Panc1 (cell line): ENCODE data around the gene SKP1. TPM values are rescaled to one million over a fixed set of nuclear protein-coding genes. Genes with fewer than 3 reads are reported as not detected.
"Not testable (repeated sequence)": the region's sequence is repeated elsewhere in the genome, so short reads cannot be mapped to it uniquely, and the experiment has no call there.

Experiments used
- ATAC-seq: fragments of 200-7000 bp; cut with Tn5 transposase; 2 replicates; pipeline ENCODE4 v1.9.1; 2020; ENCODE audit warnings: mild to moderate bottlenecking, moderate library complexity
- BruUV-seq: library from RNA; stranded (reverse); fragments of 400-500 nt; replicated peaks from 2 replicates; lab custom pipeline; 2021; lab: Mats Ljungman, UMichigan
- CTCF ChIA-PET: fragments of 300-600 bp; sonication (Branson Sonifier 250); formaldehyde crosslinking; loops from one replicate; lab custom pipeline; 2022; ENCODE audit warnings: antibody characterized with exemption; lab: Charles Lee
- POLR2A ChIA-PET: fragments of 300-600 bp; sonication (Branson Sonifier 250); formaldehyde crosslinking; loops from one replicate; lab custom pipeline; 2022; ENCODE audit warnings: antibody characterized with exemption; lab: Charles Lee
- DNase-seq: peaks from one replicate; pipeline ENCODE4 v3.0.0-alpha.2; 2010; ENCODE audit warnings: low read depth, low spot score
- H3K27ac ChIP-seq: 2 replicates; pipeline ENCODE4 v1.5.1; 2011; ENCODE audit warnings: mild to moderate bottlenecking, low read length, inconsistent platforms
- H3K27me3 ChIP-seq: fragments of 200-500 bp; sonication (Bioruptor generic); 2 replicates; pipeline ENCODE4 v1.6.0; 2014; ENCODE audit warnings: low read length, inconsistent platforms; ENCODE audit not compliant: control insufficient read depth, insufficient read depth
- H3K36me3 ChIP-seq: fragments of 200-500 bp; sonication (Bioruptor generic); 2 replicates; pipeline ENCODE4 v1.5.1; 2014; ENCODE audit warnings: inconsistent platforms, mild to moderate bottlenecking, low read length, moderate library complexity; ENCODE audit not compliant: control insufficient read depth, insufficient read depth
- H3K4me1 ChIP-seq: 2 replicates; pipeline ENCODE4 v1.5.1; 2011; ENCODE audit warnings: inconsistent platforms, mild to moderate bottlenecking, low read length, moderate library complexity; ENCODE audit not compliant: control insufficient read depth, insufficient read depth
- H3K4me3 ChIP-seq, 2 experiments: 2 replicates each; pipeline ENCODE4 v1.5.1; 2011 to 2012; ENCODE audit warnings: low read depth in 2 of 2, low read length in 2 of 2, mild to moderate bottlenecking in 2 of 2, inconsistent platforms in 1 of 2, moderate library complexity in 1 of 2
- H3K9me3 ChIP-seq: fragments of 200-500 bp; sonication (Bioruptor generic); 2 replicates; pipeline ENCODE4 v1.5.1; 2014; ENCODE audit warnings: low read depth, mild to moderate bottlenecking, inconsistent platforms, low read length, moderate library complexity; ENCODE audit not compliant: control insufficient read depth, insufficient read depth
- POLR2AphosphoS5 ChIP-seq: IDR thresholded peaks from 2 replicates; pipeline ENCODE4 v1.6.1; 2012; ENCODE audit warnings: mild to moderate bottlenecking, low read depth, low read length, moderate library complexity
- SIN3A ChIP-seq: IDR thresholded peaks from 2 replicates; pipeline ENCODE4 v1.6.1; 2012; ENCODE audit warnings: low read depth, mild to moderate bottlenecking, low read length, moderate library complexity, borderline replicate concordance; ENCODE audit not compliant: insufficient read depth
- TCF7L2 ChIP-seq: IDR thresholded peaks from 2 replicates; pipeline ENCODE4 v1.6.1; 2011; ENCODE audit warnings: mild to moderate bottlenecking, low read depth, low read length, inconsistent platforms
- in situ Hi-C: cut with HindIII; loops from 2 replicates; pipeline ENCODE4 v1.10.0; 2016; ENCODE audit warnings: low sequenced_read_pairs, low pct_unique_long_range_greater_than_20kb
- intact Hi-C: fragments of 100-400 bp; cut with micrococcal nuclease; formaldehyde crosslinking; loops from one replicate; pipeline ENCODE4 v1.10.0; 2022; ENCODE audit not compliant: unreplicated experiment
- total RNA-seq: library from RNA; stranded (reverse); gene quantifications from one replicate; pipeline ENCODE4 v1.2.1, GENCODE V29; 2021; ENCODE audit not compliant: unreplicated experiment
- TF ChIP-seq, protein P1 (sequence below), 2 experiments: IDR thresholded peaks; 2 replicates each; pipeline ENCODE4 v1.6.1; 2011 to 2012; ENCODE audit warnings: low read depth in 2 of 2, control low read depth in 1 of 2, low read length in 1 of 2, mild to moderate bottlenecking in 1 of 2, moderate library complexity in 1 of 2; ENCODE audit not compliant: insufficient read depth in 1 of 2
- TF ChIP-seq, protein P2 (sequence below): fragments of 450-650 bp; IDR thresholded peaks from 2 replicates; pipeline ENCODE4 v1.5.1; 2017; ENCODE audit warnings: mild to moderate bottlenecking

SKP1 gene
- total RNA-seq, 1 experiment from 2014 or later: 301 TPM

DNA sequence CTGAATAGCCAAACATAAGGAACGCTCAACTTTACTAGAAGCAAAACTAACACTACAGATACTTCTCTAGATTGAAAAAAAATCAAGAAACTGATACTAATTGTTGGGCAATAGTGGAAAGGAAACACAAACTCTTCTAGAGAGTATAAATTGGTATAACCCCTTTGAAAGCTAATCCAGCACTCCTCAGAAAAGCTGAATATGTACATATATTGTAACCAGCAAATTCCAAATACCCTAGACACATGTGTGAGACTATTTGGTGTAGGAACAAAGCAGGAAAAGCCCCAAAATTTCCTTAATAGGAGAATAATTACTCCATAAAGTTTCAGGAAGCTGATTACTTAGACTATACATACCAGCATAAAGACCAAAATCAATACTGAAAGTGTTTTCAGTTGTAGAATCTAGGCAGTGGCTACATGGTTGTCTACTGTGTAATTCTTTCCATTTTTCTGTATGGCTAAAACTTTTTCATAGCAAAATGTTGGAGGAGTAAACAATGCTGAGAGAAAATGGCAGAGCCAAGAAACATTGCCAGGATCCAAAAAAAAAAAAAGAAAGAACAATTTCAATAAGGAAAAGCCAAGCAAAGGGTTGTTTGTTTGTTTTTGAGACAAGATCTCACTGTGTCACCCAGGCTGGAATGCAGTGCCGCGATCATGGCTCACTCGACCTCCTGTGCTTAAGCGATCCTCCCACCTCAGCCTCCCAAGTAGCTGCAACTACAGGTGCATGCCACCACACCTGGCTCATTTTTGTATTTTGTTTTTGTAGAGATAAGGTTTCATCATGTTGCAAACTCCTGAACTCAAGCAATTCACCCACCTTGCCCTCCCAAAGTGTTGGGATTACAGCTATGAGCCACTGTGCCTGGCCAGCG, 15.0 kb downstream of the SKP1 start (continued):
- TF ChIP-seq, protein P1, sequence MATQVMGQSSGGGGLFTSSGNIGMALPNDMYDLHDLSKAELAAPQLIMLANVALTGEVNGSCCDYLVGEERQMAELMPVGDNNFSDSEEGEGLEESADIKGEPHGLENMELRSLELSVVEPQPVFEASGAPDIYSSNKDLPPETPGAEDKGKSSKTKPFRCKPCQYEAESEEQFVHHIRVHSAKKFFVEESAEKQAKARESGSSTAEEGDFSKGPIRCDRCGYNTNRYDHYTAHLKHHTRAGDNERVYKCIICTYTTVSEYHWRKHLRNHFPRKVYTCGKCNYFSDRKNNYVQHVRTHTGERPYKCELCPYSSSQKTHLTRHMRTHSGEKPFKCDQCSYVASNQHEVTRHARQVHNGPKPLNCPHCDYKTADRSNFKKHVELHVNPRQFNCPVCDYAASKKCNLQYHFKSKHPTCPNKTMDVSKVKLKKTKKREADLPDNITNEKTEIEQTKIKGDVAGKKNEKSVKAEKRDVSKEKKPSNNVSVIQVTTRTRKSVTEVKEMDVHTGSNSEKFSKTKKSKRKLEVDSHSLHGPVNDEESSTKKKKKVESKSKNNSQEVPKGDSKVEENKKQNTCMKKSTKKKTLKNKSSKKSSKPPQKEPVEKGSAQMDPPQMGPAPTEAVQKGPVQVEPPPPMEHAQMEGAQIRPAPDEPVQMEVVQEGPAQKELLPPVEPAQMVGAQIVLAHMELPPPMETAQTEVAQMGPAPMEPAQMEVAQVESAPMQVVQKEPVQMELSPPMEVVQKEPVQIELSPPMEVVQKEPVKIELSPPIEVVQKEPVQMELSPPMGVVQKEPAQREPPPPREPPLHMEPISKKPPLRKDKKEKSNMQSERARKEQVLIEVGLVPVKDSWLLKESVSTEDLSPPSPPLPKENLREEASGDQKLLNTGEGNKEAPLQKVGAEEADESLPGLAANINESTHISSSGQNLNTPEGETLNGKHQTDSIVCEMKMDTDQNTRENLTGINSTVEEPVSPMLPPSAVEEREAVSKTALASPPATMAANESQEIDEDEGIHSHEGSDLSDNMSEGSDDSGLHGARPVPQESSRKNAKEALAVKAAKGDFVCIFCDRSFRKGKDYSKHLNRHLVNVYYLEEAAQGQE (IDR thresholded peaks at IDR 0.05; ENCODE audit: insufficient read depth in 1 of 2, low read depth in 2 of 2, low read length in 1 of 2): no peak

DNA sequence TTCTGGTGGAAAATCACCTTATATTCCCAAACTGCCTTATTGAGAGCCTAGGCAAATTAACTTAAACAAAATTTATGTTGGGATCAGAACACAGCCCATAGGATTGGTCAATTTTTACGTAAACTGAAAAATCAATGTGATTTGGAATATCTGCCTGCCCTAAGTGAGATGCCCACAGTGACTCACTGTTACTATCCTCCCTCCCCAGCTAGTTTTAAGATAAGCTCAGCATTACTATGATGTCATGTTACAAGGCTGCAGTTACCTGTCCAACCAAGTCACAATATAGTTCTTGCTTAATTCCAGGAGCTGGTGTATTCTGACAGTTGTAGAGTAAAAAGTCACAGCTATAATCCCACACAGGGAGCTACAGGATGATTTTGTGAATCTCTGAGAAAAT, 23.1 kb downstream of the SKP1 start:
- in situ Hi-C loops: no loop called here
- H3K9me3 ChIP-seq: no peaks in the 10 kb centered on the region
- H3K27ac ChIP-seq: no peak overlapping the region
- no peak overlapping the region for H3K4me3 ChIP-seq
- H3K27me3 ChIP-seq: no peaks in the 10 kb centered on the region
- BruUV-seq: no TSS peak
- ChIA-PET CTCF (interaction anchor here (0.6 to 0.8 kb wide), 2 partner anchors 13 to 114 kb away, joined by 4 to 5 read pairs; no protein-coding TSS in a partner anchor), POLR2A (no interaction called here)
- no peak for ATAC-seq
- no peak for DNase-seq
- peaks cover 3% of the 10 kb centered on the region; the same call in 1 of the 2 replicates for H3K4me1 ChIP-seq
- peaks cover 35% of the 10 kb centered on the region for H3K36me3 ChIP-seq
- no peak for TF ChIP-seq POLR2AphosphoS5
- no peak for TF ChIP-seq SIN3A
- TF ChIP-seq, protein P2, sequence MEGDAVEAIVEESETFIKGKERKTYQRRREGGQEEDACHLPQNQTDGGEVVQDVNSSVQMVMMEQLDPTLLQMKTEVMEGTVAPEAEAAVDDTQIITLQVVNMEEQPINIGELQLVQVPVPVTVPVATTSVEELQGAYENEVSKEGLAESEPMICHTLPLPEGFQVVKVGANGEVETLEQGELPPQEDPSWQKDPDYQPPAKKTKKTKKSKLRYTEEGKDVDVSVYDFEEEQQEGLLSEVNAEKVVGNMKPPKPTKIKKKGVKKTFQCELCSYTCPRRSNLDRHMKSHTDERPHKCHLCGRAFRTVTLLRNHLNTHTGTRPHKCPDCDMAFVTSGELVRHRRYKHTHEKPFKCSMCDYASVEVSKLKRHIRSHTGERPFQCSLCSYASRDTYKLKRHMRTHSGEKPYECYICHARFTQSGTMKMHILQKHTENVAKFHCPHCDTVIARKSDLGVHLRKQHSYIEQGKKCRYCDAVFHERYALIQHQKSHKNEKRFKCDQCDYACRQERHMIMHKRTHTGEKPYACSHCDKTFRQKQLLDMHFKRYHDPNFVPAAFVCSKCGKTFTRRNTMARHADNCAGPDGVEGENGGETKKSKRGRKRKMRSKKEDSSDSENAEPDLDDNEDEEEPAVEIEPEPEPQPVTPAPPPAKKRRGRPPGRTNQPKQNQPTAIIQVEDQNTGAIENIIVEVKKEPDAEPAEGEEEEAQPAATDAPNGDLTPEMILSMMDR: no peak
- TF ChIP-seq TCF7L2: no peak
- intact Hi-C loops: no loop called here

DNA sequence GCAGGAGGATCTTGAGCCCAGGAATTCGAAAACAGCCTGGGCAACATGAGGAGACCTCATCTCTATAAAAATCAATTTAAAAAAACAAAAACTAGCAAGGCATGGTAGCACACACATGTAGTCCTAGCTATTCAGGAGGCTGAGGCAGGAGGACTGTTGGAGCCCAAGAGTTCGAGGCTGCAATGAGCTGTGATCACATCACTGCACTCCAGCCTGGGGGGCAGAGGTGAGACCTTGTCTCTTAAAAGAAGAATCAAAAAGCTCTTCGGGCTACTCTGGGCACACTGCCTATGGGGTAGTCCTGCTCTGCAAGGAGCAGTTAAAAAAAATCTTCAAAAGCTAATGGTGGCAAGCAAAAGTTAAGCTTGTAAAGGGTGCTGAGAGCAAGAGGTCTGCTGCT, 23.5 kb downstream of the SKP1 start:
- ChIA-PET CTCF (interaction anchor here (0.6 kb wide), 1 partner anchor 114 kb away, joined by 4 read pairs; no protein-coding TSS in a partner anchor), POLR2A (no interaction called here)
- ATAC-seq: no peak
- no peak overlapping the region for H3K27ac ChIP-seq
- intact Hi-C loops: no loop called here
- peaks cover 32% of the 10 kb centered on the region for H3K36me3 ChIP-seq
- H3K27me3 ChIP-seq: no peaks in the 10 kb centered on the region
- H3K4me1 ChIP-seq: peaks cover 3% of the 10 kb centered on the region; the same call in 1 of the 2 replicates
- H3K9me3 ChIP-seq: no peaks in the 10 kb centered on the region
- TF ChIP-seq, protein P1 (IDR thresholded peaks at IDR 0.05; ENCODE audit: insufficient read depth in 1 of 2, low read depth in 2 of 2, low read length in 1 of 2): no peak
- no peak for TF ChIP-seq TCF7L2
- TF ChIP-seq SIN3A: no peak
- TF ChIP-seq POLR2AphosphoS5: no peak
- TF ChIP-seq, protein P2: no peak
- BruUV-seq: no TSS peak
- no peak overlapping the region for H3K4me3 ChIP-seq
- in situ Hi-C loops: no loop called here
- no peak for DNase-seq

DNA sequence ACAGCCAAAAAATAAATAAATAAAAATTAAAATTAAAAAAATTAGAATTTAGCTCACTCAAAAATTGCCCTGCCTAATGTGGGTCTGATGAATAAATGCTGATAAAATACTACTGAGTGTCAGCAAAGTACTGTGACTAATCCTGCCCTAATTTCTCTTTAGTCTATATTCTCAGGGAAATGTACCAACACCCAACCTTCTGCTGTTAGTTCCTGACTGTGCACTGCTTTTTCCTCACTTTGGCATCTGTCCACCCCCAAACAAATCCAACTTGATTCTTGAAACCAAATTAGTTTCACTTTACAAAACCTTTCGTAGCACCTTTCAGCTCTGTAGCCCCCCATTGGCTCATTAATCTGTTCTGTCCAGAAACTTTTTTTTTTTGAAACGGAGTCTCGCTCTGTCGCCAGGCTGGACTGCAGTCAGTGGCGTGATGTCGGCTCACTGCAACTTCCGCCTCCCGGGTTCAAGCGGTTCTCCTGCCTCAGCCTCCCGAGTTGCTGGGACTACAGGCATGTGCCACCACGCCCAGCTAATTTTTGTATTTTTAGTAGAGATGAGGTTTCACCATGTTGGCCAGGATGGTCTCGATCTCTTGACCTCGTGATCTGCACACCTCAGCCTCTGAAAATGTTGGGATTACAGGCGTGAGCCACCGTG, 24.4 kb downstream of the SKP1 start:
- CTCF ChIA-PET, ATAC-seq, intact Hi-C loops, DNase-seq, H3K4me1 ChIP-seq, POLR2A ChIA-PET, BruUV-seq, H3K27me3 ChIP-seq, H3K9me3 ChIP-seq, in situ Hi-C loops, H3K27ac ChIP-seq, H3K4me3 ChIP-seq: not testable (repeated sequence)
- peaks cover 26% of the 10 kb centered on the region for H3K36me3 ChIP-seq
